ENCODE measurements around the gene FARS2. TPM values are rescaled to one million over a fixed set of nuclear protein-coding genes. Genes with fewer than 3 reads are reported as not detected.

FARS2 gene
- total RNA-seq, 1 experiment from 2014 or later, result 15.0 TPM

DNA sequence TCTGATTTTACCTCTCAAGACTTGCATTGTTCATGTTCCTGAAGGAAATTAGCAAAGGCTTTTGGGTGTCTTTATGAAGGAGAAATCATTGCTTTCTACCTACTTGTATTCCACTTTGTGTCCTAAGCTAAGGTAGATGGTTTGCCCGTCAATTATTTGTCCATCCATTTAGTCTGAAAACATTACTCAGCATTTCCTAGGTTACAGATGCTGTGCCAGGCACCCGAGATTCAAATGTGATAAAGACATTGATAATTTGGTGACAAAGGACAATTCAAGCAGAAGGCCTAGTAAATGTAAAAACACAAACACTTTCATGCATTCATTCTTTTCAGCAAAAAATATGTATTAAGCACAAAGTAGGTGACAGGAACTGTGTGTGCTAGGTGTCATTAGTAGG, 251.1 kb downstream of the FARS2 start:
- Mint-ChIP-seq H3K27ac (no peak overlapping the region), H3K27me3 (ENCODE audit: low read depth) (no peaks in the 10 kb centered on the region), H3K4me3 (no peak overlapping the region), H3K36me3 (no peaks in the 10 kb centered on the region), H3K4me1 (peaks cover 36% of the 10 kb centered on the region), H3K9me3 (no peaks in the 10 kb centered on the region)
- CTCF ChIA-PET, result no interaction called here
- TF ChIP-seq, protein P1, sequence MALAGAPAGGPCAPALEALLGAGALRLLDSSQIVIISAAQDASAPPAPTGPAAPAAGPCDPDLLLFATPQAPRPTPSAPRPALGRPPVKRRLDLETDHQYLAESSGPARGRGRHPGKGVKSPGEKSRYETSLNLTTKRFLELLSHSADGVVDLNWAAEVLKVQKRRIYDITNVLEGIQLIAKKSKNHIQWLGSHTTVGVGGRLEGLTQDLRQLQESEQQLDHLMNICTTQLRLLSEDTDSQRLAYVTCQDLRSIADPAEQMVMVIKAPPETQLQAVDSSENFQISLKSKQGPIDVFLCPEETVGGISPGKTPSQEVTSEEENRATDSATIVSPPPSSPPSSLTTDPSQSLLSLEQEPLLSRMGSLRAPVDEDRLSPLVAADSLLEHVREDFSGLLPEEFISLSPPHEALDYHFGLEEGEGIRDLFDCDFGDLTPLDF (CRISPR knock-in tag; IDR thresholded peaks at IDR 0.05), result no peak
- TF ChIP-seq KAT7 (CRISPR knock-in tag; IDR thresholded peaks at IDR 0.05; ENCODE audit: borderline replicate concordance) (no peak), JUN (CRISPR knock-in tag; IDR thresholded peaks at IDR 0.05) (no peak), IRF2 (CRISPR knock-in tag; IDR thresholded peaks at IDR 0.05; ENCODE audit: borderline replicate concordance, low read depth) (no peak), CREB1 (CRISPR knock-in tag; IDR thresholded peaks at IDR 0.05) (no peak), HMGA2 (CRISPR knock-in tag; IDR thresholded peaks at IDR 0.05) (no peak), NFE2L1 (CRISPR knock-in tag; IDR thresholded peaks at IDR 0.05) (no peak), FOXK1 (CRISPR knock-in tag; IDR thresholded peaks at IDR 0.05) (no peak), ETV6 (CRISPR knock-in tag; IDR thresholded peaks at IDR 0.05) (no peak)
- TF ChIP-seq, protein P2, sequence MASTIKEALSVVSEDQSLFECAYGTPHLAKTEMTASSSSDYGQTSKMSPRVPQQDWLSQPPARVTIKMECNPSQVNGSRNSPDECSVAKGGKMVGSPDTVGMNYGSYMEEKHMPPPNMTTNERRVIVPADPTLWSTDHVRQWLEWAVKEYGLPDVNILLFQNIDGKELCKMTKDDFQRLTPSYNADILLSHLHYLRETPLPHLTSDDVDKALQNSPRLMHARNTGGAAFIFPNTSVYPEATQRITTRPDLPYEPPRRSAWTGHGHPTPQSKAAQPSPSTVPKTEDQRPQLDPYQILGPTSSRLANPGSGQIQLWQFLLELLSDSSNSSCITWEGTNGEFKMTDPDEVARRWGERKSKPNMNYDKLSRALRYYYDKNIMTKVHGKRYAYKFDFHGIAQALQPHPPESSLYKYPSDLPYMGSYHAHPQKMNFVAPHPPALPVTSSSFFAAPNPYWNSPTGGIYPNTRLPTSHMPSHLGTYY (CRISPR knock-in tag; IDR thresholded peaks at IDR 0.05), result no peak
- DNase-seq (ENCODE audit: low spot score), result no peak
- POLR2A ChIA-PET, result no interaction called here
- no peak for ATAC-seq

DNA sequence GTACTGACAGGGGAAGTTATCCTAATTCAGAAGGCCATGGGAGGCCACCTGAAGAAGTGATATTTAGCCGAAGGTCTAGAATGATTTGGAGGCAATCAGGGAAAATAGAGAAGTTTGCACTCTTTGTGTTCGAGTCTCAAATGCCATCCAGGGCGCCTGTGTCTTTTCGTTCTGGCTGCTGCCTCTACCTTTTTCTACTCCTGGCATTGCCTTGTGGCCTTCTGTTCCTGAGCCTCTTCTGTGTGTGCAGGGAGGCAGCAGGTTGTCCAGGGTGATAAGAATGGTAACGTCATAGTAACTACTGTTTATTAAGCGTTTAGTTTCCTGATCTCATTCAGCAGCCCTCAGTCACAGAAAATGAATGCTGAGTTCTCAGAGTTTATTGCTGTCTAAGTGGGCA, 252.1 kb downstream of the FARS2 start:
- H3K27ac Mint-ChIP-seq, result no peak overlapping the region
- ChIA-PET POLR2A (no interaction called here), CTCF (no interaction called here)
- H3K9me3 Mint-ChIP-seq, result no peaks in the 10 kb centered on the region
- no peaks in the 10 kb centered on the region for H3K36me3 Mint-ChIP-seq
- DNase-seq (ENCODE audit: low spot score) (no peak), ATAC-seq (no peak)
- no peak overlapping the region for H3K4me3 Mint-ChIP-seq
- TF ChIP-seq RELA (CRISPR knock-in tag; IDR thresholded peaks at IDR 0.05; ENCODE audit: borderline replicate concordance) (no peak), NR1H2 (CRISPR knock-in tag; IDR thresholded peaks at IDR 0.05) (no peak), IRF2 (CRISPR knock-in tag; IDR thresholded peaks at IDR 0.05; ENCODE audit: borderline replicate concordance, low read depth) (no peak)
- TF ChIP-seq, protein P3, sequence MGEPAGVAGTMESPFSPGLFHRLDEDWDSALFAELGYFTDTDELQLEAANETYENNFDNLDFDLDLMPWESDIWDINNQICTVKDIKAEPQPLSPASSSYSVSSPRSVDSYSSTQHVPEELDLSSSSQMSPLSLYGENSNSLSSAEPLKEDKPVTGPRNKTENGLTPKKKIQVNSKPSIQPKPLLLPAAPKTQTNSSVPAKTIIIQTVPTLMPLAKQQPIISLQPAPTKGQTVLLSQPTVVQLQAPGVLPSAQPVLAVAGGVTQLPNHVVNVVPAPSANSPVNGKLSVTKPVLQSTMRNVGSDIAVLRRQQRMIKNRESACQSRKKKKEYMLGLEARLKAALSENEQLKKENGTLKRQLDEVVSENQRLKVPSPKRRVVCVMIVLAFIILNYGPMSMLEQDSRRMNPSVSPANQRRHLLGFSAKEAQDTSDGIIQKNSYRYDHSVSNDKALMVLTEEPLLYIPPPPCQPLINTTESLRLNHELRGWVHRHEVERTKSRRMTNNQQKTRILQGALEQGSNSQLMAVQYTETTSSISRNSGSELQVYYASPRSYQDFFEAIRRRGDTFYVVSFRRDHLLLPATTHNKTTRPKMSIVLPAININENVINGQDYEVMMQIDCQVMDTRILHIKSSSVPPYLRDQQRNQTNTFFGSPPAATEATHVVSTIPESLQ (CRISPR knock-in tag; IDR thresholded peaks at IDR 0.05), result no peak
- H3K4me1 Mint-ChIP-seq, result peaks cover 29% of the 10 kb centered on the region
- no peaks in the 10 kb centered on the region for H3K27me3 Mint-ChIP-seq (ENCODE audit: low read depth)

DNA sequence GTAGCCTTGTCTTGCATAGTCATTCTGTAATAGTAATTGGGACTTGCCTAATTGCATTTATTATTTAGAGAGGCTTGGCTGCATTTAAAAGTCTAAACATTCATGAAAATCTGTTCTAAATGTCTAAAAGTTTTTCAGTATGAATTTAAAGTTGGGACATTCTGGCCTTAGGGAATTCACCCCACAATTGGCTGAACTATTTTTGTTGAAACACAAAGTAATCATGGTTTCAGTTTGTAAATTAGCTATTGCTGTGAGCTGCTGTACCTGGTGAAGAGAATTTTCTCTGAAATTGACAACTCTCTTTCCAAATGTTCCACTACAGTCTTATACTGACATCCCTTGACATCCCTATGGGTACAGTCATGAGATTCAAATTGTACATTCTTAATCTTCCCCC, 253.0 kb downstream of the FARS2 start:
- Mint-ChIP-seq H3K9me3 (no peaks in the 10 kb centered on the region), H3K36me3 (no peaks in the 10 kb centered on the region), H3K4me3 (no peak overlapping the region), H3K27me3 (ENCODE audit: low read depth) (no peaks in the 10 kb centered on the region), H3K4me1 (peaks cover 26% of the 10 kb centered on the region), H3K27ac (no peak overlapping the region)
- ATAC-seq (no peak), DNase-seq (ENCODE audit: low spot score) (no peak)
- ChIA-PET CTCF (interaction anchor here (2.5 kb wide), 1 partner anchor 43 kb away, joined by 9 read pairs; no protein-coding TSS in a partner anchor), POLR2A (no interaction called here)
- TF ChIP-seq CBFB (CRISPR knock-in tag; IDR thresholded peaks at IDR 0.05; ENCODE audit: low read depth) (no peak), OVOL2 (CRISPR knock-in tag; IDR thresholded peaks at IDR 0.05; ENCODE audit: borderline replicate concordance) (no peak), RORB (CRISPR knock-in tag; IDR thresholded peaks at IDR 0.05) (no peak), ETV6 (CRISPR knock-in tag; IDR thresholded peaks at IDR 0.05) (no peak), ZNF138 (CRISPR knock-in tag; conservative IDR thresholded peaks at IDR 0.05) (no peak), MXD4 (CRISPR knock-in tag; IDR thresholded peaks at IDR 0.05; ENCODE audit: borderline replicate concordance) (no peak), CREB1 (CRISPR knock-in tag; IDR thresholded peaks at IDR 0.05) (no peak), ZNF121 (CRISPR knock-in tag; IDR thresholded peaks at IDR 0.05) (no peak), ZNF423 (CRISPR knock-in tag; IDR thresholded peaks at IDR 0.05) (no peak), ESRRA (CRISPR knock-in tag; IDR thresholded peaks at IDR 0.05; ENCODE audit: borderline replicate concordance) (no peak), NFATC4 (CRISPR knock-in tag; IDR thresholded peaks at IDR 0.05) (no peak), ZNF416 (CRISPR knock-in tag; IDR thresholded peaks at IDR 0.05) (no peak)
- TF ChIP-seq, protein P4, sequence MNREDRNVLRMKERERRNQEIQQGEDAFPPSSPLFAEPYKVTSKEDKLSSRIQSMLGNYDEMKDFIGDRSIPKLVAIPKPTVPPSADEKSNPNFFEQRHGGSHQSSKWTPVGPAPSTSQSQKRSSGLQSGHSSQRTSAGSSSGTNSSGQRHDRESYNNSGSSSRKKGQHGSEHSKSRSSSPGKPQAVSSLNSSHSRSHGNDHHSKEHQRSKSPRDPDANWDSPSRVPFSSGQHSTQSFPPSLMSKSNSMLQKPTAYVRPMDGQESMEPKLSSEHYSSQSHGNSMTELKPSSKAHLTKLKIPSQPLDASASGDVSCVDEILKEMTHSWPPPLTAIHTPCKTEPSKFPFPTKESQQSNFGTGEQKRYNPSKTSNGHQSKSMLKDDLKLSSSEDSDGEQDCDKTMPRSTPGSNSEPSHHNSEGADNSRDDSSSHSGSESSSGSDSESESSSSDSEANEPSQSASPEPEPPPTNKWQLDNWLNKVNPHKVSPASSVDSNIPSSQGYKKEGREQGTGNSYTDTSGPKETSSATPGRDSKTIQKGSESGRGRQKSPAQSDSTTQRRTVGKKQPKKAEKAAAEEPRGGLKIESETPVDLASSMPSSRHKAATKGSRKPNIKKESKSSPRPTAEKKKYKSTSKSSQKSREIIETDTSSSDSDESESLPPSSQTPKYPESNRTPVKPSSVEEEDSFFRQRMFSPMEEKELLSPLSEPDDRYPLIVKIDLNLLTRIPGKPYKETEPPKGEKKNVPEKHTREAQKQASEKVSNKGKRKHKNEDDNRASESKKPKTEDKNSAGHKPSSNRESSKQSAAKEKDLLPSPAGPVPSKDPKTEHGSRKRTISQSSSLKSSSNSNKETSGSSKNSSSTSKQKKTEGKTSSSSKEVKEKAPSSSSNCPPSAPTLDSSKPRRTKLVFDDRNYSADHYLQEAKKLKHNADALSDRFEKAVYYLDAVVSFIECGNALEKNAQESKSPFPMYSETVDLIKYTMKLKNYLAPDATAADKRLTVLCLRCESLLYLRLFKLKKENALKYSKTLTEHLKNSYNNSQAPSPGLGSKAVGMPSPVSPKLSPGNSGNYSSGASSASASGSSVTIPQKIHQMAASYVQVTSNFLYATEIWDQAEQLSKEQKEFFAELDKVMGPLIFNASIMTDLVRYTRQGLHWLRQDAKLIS (CRISPR knock-in tag; IDR thresholded peaks at IDR 0.05; ENCODE audit: borderline replicate concordance), result no peak
- TF ChIP-seq, protein P5, sequence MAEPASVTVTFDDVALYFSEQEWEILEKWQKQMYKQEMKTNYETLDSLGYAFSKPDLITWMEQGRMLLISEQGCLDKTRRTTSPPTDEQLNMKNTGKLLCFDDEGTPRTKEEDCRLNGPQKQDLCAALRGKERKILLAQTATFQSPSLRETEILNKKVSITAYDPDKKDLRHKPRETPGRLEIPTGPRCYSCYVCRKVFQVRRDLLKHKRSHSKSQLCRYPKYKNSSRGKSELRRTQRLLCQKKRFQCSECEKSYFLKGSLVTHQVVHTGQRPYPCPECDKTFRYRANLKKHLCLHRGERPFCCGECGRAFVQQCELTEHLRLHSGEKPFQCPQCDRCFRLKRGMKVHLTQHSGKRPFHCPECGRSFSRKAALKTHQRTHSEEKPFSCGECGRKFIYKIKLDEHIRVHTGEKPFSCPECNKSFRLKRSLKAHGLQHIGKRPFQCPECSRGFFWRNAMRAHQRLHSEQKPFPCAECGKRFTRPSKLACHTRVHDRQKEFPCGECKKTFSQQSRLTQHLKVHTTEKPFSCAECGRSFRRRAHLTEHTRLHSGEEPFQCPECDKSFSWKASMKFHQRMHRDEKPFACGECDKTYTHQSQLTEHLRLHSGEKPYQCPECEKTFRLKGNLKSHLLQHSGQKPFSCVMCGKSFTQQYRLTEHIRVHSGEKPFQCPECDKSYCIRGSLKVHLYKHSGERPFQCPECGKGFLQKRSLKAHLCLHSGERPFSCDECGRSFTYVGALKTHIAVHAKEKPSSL (CRISPR knock-in tag; conservative IDR thresholded peaks at IDR 0.05), result no peak

All from WTC11 (cell line).